Femur (tissue), 1 donor: ENCODE results near the gene LRRC3.

ENCODE experiments used
- DNase-seq: peaks from one replicate; pipeline ENCODE4 v3.0.0-alpha.2; 2017

Gene LRRC3

GRCh38 chr21:44424608-44425306 is 30.6 kb upstream of the LRRC3 start:
- no peak for DNase-seq

DNA sequence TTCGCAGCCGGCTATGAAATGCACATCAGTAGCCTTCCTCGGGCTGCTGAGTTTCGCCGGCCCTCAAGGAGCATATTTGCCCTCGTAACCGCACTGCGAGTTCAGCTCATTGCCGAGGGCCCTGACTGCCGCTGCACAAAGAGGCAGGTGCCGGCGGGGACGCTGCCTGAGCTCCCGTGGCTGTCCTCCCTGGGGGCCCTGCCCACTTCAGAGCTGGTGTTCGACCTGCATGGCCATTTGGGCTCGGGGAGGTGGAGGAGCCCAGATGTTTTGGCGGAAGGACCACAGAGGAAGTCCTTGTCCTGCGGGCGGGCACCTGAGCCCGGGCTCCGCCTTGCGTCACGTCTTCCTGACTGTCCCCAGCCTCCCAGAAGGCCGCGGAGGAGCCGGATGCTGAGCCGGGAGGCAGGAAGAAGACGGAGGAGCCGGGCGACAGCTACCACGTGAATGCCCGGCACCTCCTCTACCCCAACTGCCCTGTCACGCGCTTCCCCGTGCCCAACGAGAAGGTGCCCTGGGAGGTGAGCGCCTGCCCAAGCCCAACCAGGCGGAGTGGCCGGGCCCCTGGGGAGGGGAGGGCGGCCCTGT is 29.9 kb upstream of the LRRC3 start:
- DNase-seq: no peak

DNA sequence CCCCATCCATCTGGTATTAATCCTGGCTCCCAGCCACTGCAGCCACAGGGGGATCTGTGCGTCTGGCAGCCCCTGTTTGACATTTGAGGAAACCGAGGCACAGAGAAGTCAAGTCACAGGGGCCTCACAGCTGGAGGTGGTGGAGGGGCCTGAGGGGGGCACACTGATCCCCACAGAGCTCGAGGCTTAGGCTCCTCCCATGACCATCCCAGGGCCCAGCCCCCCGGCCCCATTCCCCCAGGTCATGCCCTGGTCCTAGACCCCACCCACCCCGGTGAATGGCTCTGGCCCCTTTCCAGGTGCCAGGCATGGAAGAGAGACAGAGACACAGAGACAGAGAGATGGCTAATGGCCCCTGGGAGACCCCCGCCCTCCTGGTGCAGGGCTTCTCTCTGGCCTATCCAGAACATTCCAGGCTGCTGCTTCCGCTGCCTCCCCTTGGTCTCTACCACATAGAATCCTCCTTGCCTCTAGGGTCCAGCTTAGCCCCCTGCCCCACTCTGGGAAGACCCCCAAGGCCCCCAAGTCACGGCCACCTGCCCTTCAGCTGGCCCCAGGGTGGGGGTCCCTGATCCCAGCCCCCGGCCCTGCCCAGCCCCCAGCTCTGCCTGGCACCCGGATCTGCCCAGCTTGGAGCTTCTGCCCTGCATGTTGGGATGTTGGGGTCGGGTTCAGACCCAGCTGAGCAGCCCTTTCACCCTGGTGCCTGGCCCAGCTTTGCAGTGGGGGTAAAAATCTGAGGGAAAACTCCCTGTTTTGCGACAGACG is 29.2 kb upstream of the LRRC3 start:
- DNase-seq: no peak

DNA sequence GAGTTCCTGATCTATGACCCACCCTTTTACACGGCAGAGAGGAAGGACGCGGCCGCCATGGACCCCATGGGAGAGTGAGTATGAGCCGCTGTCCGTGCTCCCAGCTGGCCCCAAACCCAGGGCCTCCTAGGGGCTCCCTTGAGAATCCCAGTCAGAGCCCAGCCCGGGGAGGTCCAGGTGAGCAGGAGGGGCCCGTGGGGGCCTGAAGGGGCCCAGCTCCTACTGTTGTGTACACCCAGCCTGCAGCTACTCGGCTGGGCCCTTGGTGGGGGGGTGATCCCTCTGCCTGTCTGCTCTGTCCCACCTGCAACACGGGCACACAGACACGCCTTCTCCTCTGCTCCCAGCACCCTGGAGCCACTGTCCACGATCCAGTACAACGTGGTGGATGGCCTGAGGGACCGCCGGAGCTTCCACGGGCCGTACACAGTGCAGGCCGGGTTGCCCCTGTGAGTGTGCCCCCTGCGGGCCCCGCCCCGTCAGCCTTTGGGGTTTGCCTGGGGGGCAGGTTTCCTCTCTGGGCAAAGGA is 28.6 kb upstream of the LRRC3 start:
- no peak for DNase-seq

GRCh38 chr21:44427241-44428120 is 27.8 kb upstream of the LRRC3 start:
- DNase-seq: no peak

DNA sequence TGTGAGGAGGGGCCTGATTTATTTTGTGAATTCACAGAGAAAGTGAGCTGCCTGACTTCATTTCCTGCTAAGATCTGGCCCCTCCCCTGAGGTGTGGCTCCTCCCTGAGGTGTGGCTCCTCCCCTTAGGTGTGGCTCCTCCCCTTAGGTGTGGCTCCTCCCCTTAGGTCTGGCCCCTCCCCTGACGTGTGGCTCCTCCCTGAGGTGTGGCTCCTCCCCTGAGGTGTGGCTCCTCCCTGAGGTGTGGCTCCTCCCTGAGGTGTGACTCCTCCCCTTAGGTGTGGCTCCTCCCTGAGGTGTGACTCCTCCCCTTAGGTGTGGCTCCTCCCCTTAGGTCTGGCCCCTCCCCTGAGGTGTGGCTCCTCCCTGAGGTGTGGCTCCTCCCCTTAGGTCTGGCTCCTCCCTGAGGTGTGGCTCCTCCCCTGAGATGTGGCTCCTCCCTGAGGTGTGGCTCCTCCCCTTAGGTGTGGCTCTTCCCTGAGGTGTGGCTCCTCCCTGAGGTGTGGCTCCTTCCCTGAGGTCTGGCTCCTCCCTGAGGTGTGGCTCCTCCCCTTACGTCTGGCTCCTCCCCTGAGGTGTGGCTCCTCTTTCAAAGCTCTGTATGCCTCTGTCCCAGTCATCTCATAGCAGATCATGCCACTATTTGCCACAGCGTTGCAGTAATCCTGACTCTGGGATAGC is 26.9 kb upstream of the LRRC3 start:
- no peak for DNase-seq

GRCh38 chr21:44429894-44430293 is 25.4 kb upstream of the LRRC3 start:
- no peak for DNase-seq

DNA sequence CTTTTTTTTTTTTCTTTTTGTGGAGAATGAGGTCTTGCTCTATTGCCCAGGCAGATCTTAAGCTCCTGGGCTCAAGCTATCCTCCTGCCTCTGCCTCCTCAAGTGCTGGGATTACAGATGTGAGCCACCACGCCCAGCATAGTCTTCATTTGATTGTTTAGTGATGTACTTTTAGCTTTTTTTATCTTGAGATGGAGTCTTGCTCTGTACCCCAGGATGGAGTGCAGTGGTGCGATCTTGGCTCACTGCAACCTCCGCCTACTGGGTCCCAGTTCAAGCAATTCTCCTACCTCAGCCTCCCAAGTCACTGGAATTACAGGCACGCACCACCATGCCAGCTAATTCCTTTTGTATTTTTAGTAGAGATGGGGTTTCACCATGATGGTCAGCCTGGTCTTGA is 24.0 kb upstream of the LRRC3 start:
- no peak for DNase-seq

GRCh38 chr21:44432841-44433790 is 22.2 kb upstream of the LRRC3 start:
- DNase-seq: no peak

DNA sequence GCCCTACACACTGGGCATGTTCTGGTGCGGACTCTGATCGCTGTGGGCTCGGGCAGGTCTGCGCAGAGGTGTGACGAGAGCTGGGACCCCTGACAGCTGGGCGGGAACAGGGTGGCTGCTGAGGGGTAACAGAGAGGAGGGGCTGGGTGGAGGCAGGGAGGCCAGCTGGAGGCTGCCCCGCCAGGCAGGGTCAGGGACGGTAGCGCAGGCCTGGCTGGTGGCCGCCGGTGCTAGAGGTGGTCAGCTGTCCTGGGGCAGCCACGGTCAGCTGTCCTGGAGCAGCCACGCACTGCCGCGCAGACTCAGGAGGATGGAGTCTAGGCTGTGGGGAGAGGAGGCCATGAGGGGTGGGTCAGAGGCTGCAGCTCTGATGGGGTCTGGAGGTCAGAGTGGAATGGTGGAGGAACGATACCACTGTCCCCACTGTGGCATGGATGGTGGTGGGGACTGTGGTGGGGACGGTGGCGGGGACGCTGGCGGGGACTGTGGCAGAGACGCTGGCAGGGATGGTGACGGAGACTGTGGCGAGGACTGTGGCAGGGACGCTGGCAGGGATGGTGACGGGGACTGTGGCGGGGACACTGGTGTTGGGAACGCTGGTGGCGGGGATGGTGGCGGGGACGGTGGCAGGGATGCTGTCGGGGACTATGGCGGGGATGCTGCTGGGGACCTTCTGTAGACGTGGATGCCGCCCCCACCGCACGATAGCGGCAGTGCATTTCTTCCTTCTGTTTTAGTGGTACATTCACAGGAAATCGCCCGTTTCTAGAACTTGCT is 21.3 kb upstream of the LRRC3 start:
- no peak for DNase-seq

GRCh38 chr21:44434568-44434925 is 20.8 kb upstream of the LRRC3 start:
- no peak for DNase-seq

DNA sequence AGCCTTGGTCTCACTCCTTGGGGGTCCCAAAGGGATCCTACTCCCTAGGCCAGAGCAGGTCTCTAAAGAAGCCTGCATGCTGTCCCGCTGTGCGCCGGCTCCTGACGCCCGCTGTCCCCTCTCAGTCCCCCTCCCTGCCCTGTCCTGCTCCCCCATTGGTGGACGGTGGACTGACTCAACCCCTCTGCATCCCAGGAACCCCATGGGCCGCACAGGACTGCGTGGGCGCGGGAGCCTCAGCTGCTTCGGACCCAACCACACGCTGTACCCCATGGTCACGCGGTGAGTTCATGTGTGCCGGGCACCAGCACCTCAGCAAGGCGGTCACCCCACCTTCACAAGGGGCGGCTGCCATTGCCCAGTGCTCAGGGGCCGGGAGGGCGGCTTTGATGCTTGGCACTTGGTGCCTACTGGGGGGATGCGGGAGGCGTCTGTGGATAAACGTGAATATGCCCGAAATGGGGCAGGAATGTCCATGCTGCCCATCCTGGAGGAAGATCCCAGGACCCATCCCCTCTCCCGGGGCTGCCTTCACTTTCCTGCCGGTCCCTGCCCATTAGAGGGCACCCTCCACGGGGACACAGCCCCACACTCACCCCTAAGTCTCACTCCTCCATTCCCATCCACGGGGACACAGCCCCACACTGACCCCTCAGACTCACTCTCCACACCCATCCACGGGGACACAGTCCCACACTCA is 20.2 kb upstream of the LRRC3 start:
- no peak for DNase-seq

- no peak for DNase-seq
These were observed 19.1 kb upstream of the LRRC3 start for GRCh38 chr21:44436111-44436611.

GRCh38 chr21:44436958-44437357 is 18.4 kb upstream of the LRRC3 start:
- peak; percentile 9 for DNase-seq

GRCh38 chr21:44437371-44437695 is 18.0 kb upstream of the LRRC3 start:
- peak; percentile 1 for DNase-seq

- peak; percentile 8 for DNase-seq
These were observed 17.4 kb upstream of the LRRC3 start for GRCh38 chr21:44437696-44438431.

- no peak for DNase-seq
These were observed 16.6 kb upstream of the LRRC3 start for GRCh38 chr21:44438531-44439210.

GRCh38 chr21:44439211-44439600 is 16.1 kb upstream of the LRRC3 start:
- no peak for DNase-seq
